Measurements from ENCODE around the gene MLLT3.

The MLLT3 gene

DNA sequence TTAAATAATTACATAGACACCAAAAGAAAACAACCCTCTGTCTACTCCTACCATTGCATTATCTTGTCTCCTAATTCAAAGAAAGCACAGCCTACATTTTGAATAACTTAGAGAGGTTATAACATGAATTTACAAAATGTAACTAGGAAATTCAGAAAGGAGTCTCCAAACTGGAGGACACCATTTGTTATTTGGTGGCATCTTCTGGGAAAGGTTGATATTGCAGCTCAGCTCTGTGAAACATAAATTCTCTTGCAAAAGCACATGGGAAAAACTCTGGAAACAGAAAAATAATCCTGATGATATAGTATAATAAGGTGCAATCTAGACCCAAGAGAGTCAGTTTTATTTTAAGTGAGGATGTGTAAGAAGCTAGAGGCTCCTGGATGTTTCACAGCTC, 215.3 kb downstream of the MLLT3 start:
- DNase-seq: no peak

GRCh38 chr9:20406344-20406743, 216.0 kb downstream of the MLLT3 start:
- no peak for DNase-seq

DNA sequence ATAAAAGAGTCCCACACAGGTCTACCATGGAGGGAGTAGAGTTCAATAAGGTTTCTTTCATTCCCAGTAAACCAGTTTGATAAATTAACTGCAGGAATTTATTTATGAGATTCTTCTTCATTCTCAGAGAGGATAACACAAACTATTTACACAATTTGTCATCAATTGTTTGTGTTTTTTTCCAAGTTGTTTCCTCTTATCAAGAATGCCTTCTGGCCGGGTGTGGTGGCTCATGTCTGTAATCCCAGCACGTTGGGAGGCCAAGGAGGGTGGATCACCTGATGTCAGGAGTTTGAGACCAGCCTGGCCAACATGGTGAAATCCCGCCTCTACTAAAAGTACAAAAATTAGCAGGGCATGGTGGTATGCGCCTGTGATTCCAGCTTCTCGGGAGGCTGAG, 216.7 kb downstream of the MLLT3 start:
- DNase-seq: no peak

- DNase-seq: no peak
These were observed 217.2 kb downstream of the MLLT3 start for GRCh38 chr9:20405078-20405477.

DNA sequence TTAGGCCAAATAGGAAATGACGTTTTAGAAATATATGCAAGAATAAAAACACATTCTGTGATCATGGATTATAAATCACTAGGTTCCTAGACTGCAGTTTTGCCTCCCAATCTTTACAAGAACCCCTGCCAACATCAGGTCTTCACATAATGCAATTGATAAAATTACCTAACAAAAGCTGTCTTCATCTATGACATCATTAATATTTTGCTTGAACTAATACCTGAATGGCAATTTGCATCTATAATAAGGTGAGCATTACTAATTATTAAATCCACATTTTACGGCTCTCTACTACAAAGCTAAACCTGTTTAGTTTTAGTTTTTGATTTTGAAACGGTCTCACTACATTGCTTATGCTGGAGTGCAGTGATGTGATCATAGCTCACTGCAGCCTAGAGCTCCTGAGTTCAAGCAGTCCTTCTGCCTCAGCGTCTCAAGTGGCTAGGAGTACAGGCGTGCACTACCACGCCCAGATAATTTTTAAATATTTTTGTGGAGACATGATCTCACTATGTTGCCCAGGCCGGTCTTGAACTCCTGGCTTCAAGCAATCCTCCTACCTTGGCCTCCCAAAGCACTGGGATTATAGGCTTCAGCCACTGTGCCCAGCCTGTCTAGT, 218.0 kb downstream of the MLLT3 start:
- DNase-seq: no peak

- DNase-seq: no peak
These were observed 219.0 kb downstream of the MLLT3 start for GRCh38 chr9:20403346-20403745.

- no peak for DNase-seq
These were observed 219.9 kb downstream of the MLLT3 start for GRCh38 chr9:20402273-20402875.

- no peak for DNase-seq
These were observed 223.6 kb downstream of the MLLT3 start for GRCh38 chr9:20398536-20399338.

- no peak for DNase-seq
These were observed 225.0 kb downstream of the MLLT3 start for GRCh38 chr9:20397348-20397747.

DNA sequence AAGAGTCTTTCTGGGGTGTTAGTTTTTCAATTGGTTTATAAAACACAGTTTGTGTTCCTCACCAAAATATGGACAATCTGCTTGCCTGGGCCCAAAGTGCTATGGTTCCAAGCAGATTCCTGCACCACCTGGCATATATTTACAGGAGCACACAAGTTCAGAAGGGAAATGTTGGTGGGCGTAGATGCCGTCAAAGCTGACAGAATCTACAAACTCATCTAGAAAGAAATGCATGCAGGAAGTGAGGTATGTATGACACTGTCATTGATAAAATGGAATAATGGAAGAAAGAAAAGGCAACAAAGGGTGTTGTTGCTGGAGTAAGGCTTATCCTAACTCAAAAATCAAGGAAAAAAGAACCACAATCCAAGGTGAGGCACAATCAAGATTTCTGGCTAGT, 225.8 kb downstream of the MLLT3 start:
- no peak for DNase-seq

DNA sequence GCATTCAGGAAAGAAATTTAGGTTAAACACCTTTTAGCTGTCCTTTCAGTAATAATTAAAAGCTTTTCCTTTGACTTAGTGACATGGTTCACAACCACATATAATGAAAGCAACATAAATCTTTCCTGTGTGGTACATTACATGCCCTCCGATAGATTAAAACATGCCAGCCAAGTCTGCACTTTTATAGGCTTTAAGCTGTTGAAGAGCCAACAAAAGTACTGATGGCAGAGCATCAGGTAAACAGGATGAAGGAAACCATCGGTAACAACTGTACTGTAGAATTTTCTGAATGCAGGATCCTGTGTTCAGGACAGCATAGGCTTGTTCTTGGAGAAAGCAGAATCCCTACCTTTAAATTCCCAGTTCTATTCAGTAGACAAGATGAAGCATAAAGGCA, 226.6 kb downstream of the MLLT3 start:
- no peak for DNase-seq

DNA sequence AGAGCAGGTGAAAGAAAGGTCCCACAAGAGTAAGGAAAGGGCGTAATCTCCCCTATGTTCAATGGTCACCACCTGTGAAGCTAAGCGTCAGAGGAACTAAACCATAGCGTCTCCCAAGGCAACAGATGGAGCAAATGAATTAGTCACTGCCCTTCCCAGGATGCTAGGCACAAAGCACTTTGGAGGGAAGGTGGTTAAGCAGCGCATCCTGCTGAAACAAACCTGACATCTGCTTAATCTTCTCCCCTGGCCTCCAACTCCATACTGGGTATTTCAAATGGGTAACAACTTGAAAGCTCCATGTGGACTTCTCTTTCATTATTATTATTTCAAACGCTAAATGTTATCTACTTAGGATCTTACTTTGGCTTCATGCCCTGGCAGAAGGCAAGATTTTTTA, 227.3 kb downstream of the MLLT3 start:
- no peak for DNase-seq

DNA sequence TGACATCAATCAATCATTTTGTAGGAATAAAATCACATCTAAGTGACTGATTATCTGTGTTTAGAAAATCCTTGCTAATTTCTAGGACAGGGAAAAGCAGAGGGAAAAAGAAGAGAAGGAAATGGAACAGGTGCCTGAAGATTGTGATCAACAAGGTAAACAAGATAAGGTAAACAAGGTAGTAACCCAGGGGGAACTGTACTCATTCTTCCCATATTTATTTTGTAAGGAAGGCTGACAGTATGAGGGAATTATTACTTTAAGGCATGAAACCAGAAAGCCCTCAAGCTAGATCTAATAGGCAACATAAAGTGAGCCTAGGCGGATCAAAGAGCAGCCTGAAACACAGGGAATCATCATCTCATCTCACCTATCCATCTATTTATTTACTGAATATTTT, 231.1 kb downstream of the MLLT3 start:
- DNase-seq: no peak

DNA sequence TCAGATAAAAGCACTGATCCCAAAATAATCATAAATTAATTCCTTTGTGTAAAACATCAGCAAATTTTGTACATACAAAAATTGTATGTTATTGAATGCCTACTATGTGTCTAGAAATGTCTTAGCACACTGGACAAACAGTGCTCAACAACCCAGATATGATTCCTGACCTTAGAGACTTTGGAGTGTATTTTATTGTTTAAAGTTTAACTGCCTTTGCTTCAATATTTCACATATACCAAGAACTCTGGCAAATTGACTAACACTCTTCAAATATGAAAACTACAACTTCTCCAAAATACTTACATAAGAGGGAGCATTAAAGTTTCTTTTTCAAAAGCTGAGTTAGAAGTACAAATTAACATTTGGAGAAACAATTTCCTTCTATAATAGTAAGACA, 231.9 kb downstream of the MLLT3 start:
- no peak for DNase-seq

- no peak for DNase-seq
These were observed 235.2 kb downstream of the MLLT3 start for GRCh38 chr9:20387062-20387461.

DNA sequence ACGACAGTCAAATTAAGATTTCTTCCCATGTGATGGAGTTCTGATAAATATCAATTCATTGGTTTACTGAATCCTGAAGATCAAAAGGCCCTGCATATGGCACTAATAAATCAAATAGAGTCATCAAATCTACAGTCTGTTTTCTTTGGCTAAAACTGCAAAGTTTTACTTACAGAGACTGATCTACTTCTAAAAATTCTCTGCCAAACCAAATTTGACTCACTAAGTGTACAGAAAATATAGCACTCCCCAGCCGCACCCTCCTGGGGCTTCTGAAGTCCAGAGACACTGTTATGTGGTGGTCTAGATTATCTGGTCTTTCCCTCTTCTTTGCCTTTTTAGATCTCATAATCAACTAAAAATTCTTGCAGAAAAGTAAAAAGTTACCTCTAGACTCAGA, 237.7 kb downstream of the MLLT3 start:
- no peak for DNase-seq

DNA sequence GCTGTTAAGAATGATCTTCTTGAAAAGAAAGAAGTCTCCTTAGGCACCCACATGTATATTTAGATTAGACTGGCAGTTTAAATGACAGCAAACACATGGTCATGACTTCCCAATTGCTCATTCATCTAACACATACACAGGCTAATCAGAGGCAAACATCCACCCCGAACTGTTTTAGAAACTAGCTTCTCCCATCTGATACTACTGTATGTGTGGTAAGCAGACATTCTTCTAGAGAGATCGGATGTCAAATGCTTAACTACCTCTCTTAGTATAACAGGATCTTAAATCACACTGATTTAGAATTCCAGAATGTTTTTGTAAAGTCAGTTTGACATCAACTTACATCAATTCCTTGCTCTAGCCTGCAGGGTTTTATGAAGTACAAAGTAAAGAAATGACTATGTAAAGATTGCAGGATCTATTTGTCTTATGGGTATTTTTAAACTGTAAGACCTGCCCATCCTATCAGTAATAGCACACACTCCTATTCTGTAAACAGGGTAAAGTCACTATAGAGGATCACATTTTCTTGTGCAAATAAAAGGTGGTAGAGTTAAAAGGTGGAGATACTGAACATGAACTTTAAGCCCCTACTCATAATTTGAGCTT, 239.7 kb downstream of the MLLT3 start:
- no peak for DNase-seq

DNA sequence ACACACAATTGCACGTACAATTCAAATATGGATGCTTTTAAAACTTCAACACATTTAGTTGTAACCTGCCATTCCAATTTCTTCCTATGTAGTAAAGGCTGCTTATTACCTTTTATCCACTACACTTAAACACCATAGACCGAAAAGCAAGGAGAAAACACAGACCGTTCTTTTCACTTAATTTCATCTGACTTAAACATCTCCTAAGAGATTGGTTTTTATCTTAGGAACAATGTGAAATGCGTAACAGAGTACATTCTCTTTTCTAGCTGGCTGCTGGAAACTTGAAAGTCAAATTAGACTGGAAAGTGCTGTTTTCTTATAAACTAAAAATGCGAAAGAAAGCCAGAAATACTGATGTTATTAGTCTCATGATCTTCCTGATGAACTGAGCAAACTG, 241.8 kb downstream of the MLLT3 start:
- no peak for DNase-seq

DNA sequence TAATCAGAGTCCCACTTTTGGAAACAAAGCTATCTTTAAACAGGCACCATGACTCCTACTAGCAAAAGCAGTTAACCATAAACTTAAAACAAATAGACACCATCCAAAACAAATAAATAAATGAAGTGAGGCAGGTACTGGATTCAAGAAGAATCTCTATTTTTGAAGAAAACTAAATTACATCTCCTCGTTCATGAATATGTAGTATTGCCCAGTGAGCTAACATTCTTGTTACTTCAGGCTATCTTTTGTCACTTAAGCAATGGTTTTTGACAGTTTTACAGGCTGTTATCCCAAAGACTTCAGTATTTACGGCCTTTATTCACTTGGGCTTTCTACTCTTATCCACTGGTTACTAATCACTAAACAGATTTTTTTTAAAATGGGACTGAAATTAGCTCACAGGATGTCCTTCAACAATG, 242.5 kb downstream of the MLLT3 start:
- no peak for DNase-seq

DNA sequence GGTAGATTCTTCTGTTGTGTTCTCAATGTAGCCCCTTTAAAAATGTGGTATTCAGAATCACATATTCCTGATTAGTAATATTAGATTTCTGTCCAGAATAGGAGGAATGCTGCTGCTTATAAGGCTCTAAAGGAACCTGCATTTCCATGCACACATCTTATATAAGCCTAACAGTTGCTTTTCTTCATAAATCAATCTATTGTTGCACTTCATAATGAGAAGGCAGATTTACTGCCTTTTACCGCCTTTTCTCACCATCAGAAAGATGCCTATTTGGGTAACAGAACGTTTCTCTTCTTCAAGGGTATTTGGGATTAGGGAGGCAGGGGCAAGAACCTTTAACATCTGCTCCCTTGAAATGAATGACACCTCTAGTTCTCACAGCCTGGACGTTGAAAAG, 243.4 kb downstream of the MLLT3 start:
- DNase-seq: no peak

GRCh38 chr9:20377790-20378189, 244.5 kb downstream of the MLLT3 start:
- no peak for DNase-seq

DNA sequence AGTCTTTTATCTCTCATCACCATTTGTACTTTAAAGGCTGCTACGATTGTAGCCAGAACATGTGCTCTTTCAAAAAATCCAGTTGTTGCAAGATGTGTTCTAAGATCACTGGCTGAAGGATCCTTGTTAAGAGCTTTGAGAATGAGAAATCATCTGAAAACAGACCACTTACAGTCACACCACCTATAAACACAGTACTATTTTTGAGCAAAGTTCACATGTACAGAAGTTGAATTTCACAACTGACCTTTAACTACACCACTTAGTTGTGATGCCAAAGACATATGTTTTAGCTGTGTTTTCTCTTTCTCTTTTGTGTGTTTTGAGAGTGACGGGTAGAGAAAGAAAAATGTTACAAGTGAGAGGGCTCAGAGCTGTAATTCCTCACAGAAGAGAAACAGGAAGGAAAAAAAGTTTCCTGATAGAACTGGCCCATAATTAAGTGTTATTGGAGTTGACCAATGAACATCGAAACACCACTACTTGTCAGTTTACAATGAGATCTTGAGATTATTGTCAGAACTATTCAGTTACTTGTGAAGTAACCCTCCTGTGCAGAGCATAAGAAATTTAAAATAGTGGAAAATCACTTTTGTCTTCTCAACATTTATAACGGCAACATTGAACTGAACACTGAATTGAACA, 245.4 kb downstream of the MLLT3 start:
- no peak for DNase-seq

GRCh38 chr9:20376042-20376441, 246.3 kb downstream of the MLLT3 start:
- DNase-seq: no peak

All from inflammatory macrophage treated with lipopolysaccharide for 1 hour (primary cell).